Kidney (tissue), 14 donors: ENCODE data around the gene SPIB. TPM values are rescaled to one million over a fixed set of nuclear protein-coding genes. Genes with fewer than 3 reads are reported as not detected.

ENCODE experiments used
- DNase-seq, 5 donors: peaks; one replicate each; pipeline ENCODE4 v3.0.0-alpha.2; 2013 to 2020
- FAIRE-seq: peaks from 2 replicates; lab custom pipeline; 2012; peaks lifted over from hg19 to GRCh38; lab: Jason Lieb, UNC
- H3K27ac ChIP-seq, 2 donors: one replicate each; pipeline ENCODE4 v1.7.0; 2013; ENCODE audit warnings: low read depth in 2 of 2, low read length in 2 of 2, inconsistent platforms in 1 of 2
- H3K27me3 ChIP-seq: one replicate; pipeline ENCODE4 v1.7.1; 2013; ENCODE audit warnings: low read length, inconsistent platforms; ENCODE audit not compliant: control insufficient read depth, insufficient read depth
- H3K36me3 ChIP-seq, 3 donors: one replicate each; pipeline versions ENCODE4 v1.7.0 to v1.7.1; 2013; ENCODE audit warnings: low read length in 3 of 3, control low read depth in 1 of 3, inconsistent platforms in 1 of 3; ENCODE audit not compliant: insufficient read depth in 3 of 3, control insufficient read depth in 2 of 3
- H3K4me1 ChIP-seq, 3 donors: one replicate each; pipeline versions ENCODE4 v1.7.0 to v1.7.1; 2013; ENCODE audit warnings: low read length in 3 of 3, inconsistent platforms in 1 of 3, low read depth in 1 of 3; ENCODE audit not compliant: control insufficient read depth in 2 of 3, insufficient read depth in 2 of 3
- H3K4me3 ChIP-seq, 3 donors: one replicate each; pipeline versions ENCODE4 v1.7.0 to v1.8.1; 2013; ENCODE audit warnings: low read length in 3 of 3, control low read depth in 1 of 3, inconsistent platforms in 1 of 3
- H3K9ac ChIP-seq, 3 donors: one replicate each; pipeline versions ENCODE4 v1.7.0 to v1.7.1; 2013; ENCODE audit warnings: low read length in 3 of 3, control low read depth in 1 of 3, inconsistent platforms in 1 of 3
- H3K9me3 ChIP-seq, 3 donors: one replicate each; pipeline versions ENCODE4 v1.7.0 to v1.7.1; 2013; ENCODE audit warnings: low read length in 3 of 3, control low read depth in 1 of 3, inconsistent platforms in 1 of 3; ENCODE audit not compliant: control insufficient read depth in 2 of 3, insufficient read depth in 1 of 3
- intact Hi-C: fragments of 100-400 bp; cut with DNase I; formaldehyde crosslinking; loops from one replicate; pipeline ENCODE4 v1.11.1; 2022
- polyA plus RNA-seq: library from polyadenylated mRNA; stranded (reverse); fragments of 350-450 nt; fragmentation: Illumina TruSeq; extraction: RNeasy Lipid Tissue Mini Kit (QIAGEN cat#74804); gene quantifications from one replicate; pipeline ENCODE4 v1.2.3, GENCODE V29; 2014; ENCODE audit warnings: low read depth, low replicate concordance; ENCODE audit not compliant: insufficient read depth
- total RNA-seq: library from RNA; stranded (reverse); fragmentation: NEBNext Ultra II Directional; extraction: Animal tissue kit (Norgen Biotek cat#: 25700); gene quantifications from one replicate; pipeline ENCODE4 v1.2.1, GENCODE V29; 2021
- TF ChIP-seq, protein P1 (sequence below): IDR thresholded peaks from 3 replicates; pipeline ENCODE4 v1.5.1; 2012; ENCODE audit warnings: mild to moderate bottlenecking, moderate library complexity, borderline replicate concordance; ENCODE audit not compliant: insufficient read depth; ENCODE audit errors: extremely low read depth
- donor health status: control.
- donor health status: control.
- donor health status: control.
- donor health status: control.
- donor health status: control.
- donor health status: DM: yes; HTN: yes; CAD: no.
- donor health status: Normal renal cell carcinoma (clear cell type).

Gene SPIB
- total and polyA plus RNA-seq, 2 donors from 2014 or later = 1.1 TPM; not detected in 1

DNA sequence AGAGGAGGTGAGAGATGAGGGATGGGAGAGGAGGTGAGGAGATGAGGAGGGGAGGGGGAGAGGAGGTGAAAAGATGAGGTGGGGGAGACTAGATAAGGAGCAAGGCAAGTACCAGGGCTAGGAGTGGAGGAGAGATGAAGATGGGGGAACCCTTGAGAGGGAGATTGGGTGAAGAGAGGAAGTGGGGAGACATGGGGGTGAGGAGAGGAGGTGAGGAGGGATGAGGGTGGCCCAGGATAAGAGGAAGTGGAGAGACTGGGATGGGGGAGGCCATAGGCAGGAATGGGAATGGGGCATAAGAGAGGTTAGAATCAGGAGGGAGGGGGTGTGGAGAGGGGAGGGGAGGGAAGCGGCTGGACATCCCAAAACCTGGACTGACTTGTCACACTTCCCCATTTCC is 40.9 kb downstream of the SPIB start:
- DNase-seq (no peak), FAIRE-seq (no peak)
- Histone ChIP-seq H3K36me3 (no peaks in the 10 kb centered on the region), H3K9me3 (no peaks in the 10 kb centered on the region), H3K9ac (no peak overlapping the region), H3K4me3 (no peak overlapping the region), H3K27me3 (no peaks in the 10 kb centered on the region), H3K27ac (no peak overlapping the region), H3K4me1 (no peaks in the 10 kb centered on the region)
- intact Hi-C loops = loop anchor here (10.0 kb wide), 1 partner anchor 95 kb away; the partner anchor contains the start of gene NAPSA
- TF ChIP-seq, protein P1, sequence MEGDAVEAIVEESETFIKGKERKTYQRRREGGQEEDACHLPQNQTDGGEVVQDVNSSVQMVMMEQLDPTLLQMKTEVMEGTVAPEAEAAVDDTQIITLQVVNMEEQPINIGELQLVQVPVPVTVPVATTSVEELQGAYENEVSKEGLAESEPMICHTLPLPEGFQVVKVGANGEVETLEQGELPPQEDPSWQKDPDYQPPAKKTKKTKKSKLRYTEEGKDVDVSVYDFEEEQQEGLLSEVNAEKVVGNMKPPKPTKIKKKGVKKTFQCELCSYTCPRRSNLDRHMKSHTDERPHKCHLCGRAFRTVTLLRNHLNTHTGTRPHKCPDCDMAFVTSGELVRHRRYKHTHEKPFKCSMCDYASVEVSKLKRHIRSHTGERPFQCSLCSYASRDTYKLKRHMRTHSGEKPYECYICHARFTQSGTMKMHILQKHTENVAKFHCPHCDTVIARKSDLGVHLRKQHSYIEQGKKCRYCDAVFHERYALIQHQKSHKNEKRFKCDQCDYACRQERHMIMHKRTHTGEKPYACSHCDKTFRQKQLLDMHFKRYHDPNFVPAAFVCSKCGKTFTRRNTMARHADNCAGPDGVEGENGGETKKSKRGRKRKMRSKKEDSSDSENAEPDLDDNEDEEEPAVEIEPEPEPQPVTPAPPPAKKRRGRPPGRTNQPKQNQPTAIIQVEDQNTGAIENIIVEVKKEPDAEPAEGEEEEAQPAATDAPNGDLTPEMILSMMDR = no peak

DNA sequence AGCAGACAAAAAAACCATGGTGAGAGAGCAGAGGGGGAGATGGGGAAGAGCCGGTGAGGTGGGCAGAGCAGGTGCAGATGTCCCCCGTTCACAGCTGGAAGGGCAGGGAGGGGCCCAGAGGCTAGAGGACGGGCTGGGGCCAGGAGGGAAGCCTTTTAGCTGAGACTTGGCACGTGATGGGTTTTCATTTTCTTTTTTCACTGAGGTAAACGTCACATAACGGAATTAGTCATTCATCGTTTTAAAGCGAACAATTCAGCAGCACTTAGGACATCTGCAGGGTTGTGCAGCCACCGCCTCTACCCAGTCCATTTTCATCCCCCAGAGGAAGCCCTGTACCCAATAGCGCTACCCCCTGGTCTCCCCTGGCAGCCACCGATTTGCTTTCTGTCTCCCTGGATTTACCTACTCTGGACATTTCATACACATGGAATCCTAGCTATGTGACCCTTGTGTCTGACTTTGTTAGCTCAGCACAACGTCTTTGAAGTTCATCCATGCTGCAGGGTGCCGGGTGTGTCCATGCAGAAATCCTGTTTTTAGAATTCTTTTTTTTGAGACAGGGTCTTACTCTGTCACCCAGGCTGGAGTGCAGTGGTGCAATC is 41.5 kb downstream of the SPIB start:
- H3K4me3 ChIP-seq = no peak overlapping the region
- TF ChIP-seq, protein P1 = no peak
- H3K36me3 ChIP-seq = no peaks in the 10 kb centered on the region
- no peak for FAIRE-seq
- H3K4me1 ChIP-seq = no peaks in the 10 kb centered on the region
- H3K9me3 ChIP-seq = no peaks in the 10 kb centered on the region
- H3K9ac ChIP-seq = no peak overlapping the region
- no peaks in the 10 kb centered on the region for H3K27me3 ChIP-seq
- intact Hi-C loops = loop anchor here (10.0 kb wide), 1 partner anchor 95 kb away; the partner anchor contains the start of gene NAPSA
- DNase-seq = peak in 3 of 5 donors; percentile 52 to 77 (median 63)
- no peak overlapping the region for H3K27ac ChIP-seq

DNA sequence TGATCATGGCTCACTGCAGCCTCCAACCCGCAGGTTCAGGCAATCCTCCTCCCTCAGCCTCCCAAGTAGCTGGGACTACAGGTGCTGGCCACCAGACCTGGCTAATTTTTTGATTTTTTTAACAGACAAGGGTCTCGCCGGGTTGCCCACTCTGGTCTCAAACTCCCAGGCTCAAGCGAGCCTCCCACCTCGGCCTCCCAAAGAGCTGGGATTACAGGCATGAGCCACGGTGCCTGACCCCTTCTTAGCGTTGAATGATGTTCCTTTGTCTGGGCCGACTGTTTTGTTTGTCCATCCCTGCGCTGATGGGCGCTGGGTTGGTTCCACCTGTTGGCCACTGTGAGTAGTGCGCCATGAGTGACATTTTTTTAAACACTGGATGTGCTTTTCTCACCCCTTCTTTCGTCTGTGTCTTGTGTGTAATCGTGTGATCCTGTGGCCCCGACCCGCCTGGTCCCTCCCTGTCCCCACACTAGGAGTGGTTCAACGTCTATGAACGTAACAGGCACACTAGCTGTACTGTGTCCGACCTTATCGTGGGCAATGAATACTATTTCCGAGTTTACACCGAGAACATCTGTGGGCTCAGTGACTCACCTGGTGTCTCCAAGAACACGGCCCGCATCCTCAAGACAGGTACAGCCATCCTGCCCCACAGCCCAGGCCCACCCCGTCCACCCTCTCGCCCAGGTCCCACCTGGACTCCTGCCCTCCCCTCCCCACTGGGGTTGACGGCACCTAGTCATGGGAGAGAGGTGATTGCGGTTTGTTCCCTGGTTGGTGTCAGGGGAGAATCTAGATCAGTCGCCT is 42.5 kb downstream of the SPIB start:
- Histone ChIP-seq H3K9ac (no peak overlapping the region), H3K9me3 (no peaks in the 10 kb centered on the region), H3K4me1 (no peaks in the 10 kb centered on the region), H3K4me3 (no peak overlapping the region), H3K27ac (no peak overlapping the region), H3K36me3 (no peaks in the 10 kb centered on the region), H3K27me3 (no peaks in the 10 kb centered on the region)
- TF ChIP-seq, protein P1 = peak; percentile 87
- DNase-seq (peak in 4 of 5 donors; percentile 75 to 84 (median 78)), FAIRE-seq (no peak)
- intact Hi-C loops = loop anchor here (10.0 kb wide), 1 partner anchor 96 kb away; the partner anchor contains the start of gene NAPSA
